Measurements from ENCODE around the gene ZBTB43.
"Not testable (repeated sequence)": the region's sequence is repeated elsewhere in the genome, so short reads cannot be mapped to it uniquely, and the experiment has no call there.

ZBTB43 gene, protein sequence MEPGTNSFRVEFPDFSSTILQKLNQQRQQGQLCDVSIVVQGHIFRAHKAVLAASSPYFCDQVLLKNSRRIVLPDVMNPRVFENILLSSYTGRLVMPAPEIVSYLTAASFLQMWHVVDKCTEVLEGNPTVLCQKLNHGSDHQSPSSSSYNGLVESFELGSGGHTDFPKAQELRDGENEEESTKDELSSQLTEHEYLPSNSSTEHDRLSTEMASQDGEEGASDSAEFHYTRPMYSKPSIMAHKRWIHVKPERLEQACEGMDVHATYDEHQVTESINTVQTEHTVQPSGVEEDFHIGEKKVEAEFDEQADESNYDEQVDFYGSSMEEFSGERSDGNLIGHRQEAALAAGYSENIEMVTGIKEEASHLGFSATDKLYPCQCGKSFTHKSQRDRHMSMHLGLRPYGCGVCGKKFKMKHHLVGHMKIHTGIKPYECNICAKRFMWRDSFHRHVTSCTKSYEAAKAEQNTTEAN

DNA sequence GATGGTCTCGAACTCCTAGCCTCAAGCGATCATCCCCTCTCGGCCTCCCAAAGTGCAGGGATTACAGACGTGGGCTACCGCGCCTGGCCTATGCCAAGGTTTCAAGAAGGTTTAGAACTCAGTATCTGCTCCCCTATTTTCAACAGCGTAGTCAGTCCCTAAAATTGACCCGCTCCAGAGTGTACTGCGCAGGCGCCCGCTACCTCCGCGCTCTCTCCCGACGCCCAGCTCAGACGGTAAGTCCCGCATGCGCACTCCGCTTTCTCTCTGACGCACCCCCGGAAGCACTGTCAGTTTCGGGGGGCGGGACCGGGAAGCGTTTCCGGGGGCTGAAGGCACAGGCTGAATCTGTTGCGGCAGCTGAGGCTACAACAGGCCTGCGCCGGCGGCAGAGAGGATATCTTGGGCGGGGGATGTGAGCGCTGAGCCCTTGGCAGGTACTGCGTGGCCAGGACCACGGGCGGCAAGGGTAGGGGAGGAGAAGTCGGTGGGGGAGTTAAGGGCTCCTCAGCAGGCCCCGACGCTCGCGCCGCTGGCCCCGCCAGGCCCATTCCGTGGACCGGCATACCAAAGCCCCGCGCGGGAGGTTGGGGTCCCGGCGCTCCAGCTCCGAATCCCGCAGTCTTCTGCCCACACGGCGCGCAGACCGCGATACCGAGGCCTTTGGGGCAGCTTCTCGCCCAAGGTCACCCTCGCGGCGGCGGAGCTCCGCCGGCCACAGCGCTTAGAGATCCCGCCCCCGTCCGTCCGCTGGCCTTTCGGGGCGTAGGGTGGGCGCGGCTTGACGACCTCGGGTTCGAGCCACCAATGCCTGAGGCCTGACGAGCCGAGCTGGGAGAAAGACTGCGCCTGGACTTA is at the start of gene ZBTB43:
ZBTB43 (plus strand) TSS at position 345 of the 858 bp plus-strand sequence. CDS start 27,470 bp downstream, outside the sequence.
- peak; percentile 97 for DNase-seq (ENCODE audit: low read depth, low spot score)

DNA sequence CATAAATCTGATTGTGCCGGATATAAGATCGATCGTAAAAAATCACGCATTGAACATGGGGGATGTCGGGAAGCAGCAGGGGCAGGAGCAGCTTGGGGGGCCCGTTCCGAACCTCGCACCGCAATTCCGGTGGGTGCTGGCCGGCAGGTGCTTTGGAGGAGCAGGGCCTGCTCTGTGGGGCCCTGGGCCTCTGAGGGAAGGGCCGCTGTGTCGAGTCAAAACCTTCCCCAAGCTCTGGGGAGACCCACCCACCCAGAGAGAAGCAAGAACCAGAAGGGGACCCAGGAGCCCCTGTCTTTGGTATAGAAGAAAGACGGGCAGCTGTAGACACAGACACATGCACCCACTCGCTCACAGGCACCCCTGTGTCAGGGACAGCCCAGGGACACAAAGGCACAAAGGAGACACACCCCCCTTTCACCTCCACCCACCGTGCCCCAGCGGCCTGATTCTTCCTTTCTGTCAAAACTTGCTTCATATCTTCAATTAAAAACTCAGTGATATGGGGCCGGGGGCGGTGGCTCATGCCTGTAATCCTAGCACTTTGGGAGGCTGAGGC is 49.4 kb upstream of the ZBTB43 start:
- DNase-seq (ENCODE audit: low read depth, low spot score): no peak

DNA sequence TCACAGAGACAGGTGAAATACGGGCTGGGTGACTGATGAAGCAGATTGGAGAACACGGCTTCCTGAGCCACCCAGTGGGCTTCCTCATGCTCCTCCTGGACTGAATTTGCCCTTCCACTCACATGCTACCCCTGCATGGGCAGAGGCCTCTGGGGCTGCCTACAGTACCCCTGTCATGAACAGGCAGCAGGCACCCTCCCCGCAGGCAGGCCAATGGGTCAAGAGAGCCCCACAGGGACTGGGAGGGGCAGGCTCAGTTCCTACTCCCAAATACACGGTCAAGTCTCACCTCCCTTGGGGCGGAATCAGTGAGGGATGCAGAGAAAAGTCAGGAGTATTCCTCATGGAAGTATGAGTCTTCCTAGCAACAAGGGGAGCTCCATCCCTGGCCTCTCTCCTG is 48.6 kb upstream of the ZBTB43 start:
- no peak for DNase-seq (ENCODE audit: low read depth, low spot score)

DNA sequence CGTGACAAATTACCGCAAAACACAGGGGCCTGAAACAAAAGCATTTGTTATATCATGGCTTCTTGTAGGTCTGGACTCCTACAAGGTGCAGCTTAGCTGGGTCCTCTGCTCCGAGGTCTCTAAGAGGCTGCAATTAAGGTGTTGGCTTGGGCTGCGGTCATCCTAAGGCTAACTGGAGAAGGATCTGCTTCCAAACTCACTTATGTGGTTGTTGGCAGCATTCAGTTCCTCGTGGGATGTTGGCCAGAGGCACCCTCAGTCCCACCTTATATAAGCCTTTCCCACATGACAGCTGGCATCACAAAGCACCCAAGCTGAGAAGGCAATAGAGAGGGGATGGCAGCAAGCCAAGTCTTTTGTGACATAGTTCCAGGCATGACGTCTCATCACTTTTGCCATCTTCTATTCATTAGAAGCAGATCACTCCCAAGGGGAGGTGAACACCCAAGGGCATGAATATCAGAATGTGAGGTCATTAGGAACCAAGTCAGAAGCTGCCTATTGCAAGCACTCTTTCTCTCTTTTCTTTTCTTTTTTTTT is 47.9 kb upstream of the ZBTB43 start:
- no peak for DNase-seq (ENCODE audit: low read depth, low spot score)

DNA sequence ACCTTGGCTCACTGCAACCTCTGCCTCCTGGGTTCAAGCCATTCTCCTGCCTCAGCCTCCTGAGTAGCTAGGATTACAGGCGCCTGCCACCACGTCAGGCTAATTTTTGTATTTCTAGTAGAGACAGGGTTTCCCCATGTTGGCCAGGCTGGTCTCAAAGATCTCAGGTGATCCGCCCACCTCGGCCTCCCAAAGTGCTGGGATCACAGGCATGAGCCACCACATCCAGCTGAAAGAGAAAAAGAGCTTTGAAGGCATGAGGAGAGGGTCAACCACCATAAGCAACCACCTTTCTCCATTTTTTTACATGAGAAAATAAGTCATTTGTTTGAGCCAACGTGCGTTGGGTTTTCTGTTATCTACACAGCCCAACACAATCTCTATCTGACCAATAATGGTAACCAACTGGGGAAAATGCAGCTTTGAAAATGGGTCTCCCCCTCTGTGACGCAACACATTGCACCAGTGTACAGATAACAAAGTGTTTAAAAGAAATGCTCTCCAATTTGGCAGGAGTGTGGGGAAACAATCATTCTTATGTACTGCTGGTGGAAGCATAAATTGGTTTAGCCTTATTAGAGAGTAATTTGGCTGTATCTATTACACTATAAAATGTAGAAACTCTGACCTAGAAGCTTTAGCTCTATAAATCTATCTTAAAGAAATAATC is 45.8 kb upstream of the ZBTB43 start:
- DNase-seq (ENCODE audit: low read depth, low spot score): no peak

DNA sequence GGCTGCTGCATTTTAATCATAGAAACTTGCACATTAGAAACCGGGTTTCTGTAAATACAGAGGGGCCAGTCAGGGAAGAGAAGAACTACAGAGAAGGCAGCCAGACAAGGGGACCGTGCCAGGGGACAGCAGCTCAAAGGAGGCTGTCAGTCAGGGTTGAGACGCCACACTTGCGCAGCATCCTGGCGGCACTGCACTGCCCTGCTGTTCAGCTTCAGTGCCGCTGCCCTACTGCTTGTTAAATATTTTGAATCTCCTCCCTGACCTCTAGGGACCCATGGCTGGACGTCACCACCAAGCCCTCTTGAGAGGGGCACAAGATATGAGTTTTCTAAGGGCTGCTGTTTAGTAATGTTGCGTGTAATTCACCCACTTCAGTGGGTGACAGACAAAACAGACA is 43.6 kb upstream of the ZBTB43 start:
- DNase-seq (ENCODE audit: low read depth, low spot score): no peak

DNA sequence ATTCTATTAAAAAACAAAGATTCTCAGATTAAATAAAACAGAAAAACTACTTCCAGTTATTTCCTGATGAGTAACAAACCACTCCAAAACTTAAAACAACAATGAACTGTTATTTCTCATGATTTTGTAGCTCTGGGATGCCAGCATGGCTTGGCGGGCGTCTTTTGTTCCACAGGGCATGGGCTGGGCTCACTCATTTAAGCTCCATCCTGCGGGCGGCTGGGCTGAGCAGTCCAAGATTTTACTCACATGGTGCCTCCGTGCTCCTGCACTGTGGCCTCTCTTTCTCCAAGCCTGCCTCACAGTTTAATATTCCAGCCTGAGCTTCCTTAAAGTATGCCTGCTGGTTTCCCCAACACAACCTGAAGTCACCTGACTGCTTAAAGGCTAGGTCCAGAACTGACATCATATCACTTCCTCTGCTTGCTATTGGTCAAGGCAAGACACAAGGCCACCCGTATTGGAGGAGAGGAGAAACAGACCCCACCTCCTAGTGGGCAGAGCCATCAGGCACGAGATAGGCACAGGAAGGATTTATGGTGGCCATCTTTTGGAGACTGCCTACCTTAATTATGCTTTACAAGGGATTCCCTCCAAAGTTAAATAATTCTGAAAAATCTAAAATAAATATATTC is 41.6 kb upstream of the ZBTB43 start:
- no peak for DNase-seq (ENCODE audit: low read depth, low spot score)

DNA sequence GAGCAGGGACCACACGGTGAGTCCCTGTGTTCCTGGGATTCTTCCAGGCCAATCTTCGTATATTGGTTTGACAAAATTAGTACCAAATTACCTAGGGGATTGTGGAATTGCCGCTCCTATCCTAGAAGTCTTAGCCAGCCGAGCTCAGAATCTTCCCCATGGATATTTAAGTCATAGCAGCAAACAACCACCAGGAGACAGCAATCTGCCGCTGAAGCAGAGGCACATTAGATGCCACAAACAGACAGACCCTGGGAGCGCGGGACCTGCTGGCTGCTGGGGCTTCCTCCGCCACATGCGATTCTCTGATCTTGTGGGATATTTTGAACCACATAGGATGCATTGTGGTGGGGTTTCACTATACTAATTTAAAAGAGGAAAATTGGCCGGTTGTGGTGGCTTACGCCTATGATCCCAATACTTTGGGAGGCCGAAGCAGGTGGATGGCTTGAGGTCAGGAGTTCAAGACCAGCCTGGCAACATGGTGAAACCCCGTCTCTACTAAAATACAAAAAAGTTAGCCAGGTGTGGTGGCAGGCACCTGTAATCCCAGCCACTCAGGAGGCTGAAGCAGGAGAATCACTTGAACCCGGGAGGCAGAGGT is 31.7 kb upstream of the ZBTB43 start:
- DNase-seq (ENCODE audit: low read depth, low spot score): no peak

DNA sequence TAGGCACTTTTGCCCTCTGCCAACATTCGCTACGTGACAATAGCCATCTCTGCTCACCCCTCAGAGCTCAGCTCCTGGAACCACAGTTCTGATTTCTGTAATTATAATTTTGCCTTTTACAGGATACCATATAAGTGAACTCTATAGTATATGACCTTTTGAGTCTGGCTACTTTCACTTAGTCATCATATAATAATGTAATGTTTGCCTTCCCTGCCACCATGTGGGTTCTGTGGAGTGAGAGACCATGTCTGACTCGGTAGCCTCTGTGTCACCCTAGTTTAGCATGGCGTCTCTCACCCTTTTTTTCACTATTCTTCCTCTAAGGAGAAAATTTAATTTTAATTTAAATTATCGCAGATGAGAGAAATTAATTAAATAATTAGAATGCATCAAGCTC is 28.9 kb upstream of the ZBTB43 start:
- DNase-seq (ENCODE audit: low read depth, low spot score): no peak

DNA sequence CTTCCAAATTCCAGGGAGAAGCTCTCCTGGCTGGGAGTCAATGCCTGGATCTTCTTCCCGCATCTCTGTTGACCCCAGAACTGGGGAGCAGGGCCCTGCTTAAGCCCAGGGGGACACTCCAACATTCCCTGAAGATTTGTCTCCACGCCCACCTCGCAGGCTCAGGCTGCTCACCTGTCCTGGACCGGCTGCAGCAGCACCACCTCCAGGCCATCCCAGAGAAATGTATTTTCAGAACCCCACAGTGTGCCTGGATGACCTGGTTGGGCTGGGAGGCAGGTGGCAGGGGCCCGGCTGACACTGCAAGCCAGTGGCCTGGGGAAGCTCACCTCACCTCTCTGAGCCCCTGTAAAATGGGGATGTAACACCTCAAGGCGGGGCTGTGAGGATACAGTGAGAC is 27.1 kb upstream of the ZBTB43 start:
- no peak for DNase-seq (ENCODE audit: low read depth, low spot score)

DNA sequence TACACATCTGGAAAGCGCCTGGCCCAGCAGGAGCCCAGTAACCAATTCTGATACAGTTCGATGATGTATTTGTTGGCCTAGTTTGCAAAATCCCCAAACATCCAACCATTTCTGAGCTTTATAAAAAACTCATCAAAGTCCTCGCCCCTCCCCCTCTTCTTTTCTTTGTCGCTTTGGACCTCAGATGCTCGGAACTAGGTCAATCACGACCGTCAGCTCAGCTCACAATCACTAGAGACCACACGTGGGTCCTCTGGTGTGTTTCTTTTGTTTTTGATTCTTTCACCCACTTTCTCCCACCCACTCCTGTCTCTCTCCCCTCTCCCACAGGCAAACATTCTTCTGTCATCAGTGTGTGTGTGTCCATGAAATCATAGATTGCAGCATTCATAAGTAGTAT is 26.7 kb upstream of the ZBTB43 start:
- no peak for DNase-seq (ENCODE audit: low read depth, low spot score)

DNA sequence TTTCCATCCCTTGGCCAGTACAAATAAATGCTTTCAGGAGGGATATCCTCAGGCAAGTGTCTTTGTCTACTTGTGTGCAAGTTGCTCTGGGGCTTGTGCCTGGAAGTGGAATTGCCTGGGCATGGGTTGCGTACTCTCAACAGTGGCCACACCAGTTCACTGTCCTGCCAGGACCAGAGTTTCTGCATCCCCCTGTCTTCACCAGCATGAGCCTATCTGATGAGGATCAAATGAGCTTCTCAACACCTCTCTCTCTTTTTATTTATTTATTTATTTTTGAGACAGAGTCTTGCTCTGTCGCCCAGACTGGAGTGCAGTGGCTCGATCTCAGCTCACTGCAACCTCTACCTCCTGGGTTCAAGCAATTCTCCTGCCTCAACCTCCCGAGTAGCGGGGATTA is 26.1 kb upstream of the ZBTB43 start:
- DNase-seq (ENCODE audit: low read depth, low spot score): not testable (repeated sequence)

DNA sequence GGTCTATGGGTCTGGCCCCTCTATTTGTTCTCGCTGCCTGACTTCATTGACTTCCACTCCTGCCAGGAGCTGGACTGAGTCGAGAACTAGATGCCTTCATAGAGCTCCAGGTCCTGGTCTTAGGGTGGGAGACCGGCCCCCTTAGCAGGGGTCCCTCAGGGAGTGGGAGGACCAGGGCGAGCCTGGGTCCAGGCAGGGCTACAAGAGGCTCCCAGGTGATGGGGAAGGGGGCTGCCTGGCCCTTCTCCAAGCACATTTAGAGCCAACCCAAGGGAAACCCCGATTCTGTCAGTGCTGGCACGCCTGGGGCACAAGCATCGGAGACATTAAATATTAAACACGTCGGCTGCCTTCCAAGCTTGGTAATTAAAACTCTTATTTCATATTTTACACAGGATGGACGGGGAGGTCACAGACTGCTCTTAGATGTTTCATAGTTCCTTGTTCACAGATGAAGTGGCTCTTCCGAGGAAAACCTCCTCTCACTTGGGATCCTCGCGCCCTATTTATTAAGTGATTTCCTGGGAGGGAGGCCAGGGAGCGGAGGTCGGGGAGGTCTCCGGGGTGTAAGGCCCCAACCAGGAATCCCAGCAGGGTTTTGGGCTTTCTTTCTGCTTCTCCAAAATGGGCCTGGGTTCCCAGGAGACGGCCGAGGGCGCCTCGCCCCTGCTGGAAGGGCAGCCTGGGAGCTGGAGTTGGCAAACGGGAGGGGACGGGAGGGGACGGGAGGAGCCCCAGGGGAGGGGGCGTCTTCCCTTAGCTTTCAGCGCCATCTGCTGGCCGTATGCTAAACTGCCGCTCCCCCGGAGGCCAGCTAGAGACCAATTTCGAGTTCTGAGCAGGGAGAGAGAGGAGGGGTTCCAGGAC is 23.4 kb upstream of the ZBTB43 start:
- DNase-seq (ENCODE audit: low read depth, low spot score): peak; percentile 74

DNA sequence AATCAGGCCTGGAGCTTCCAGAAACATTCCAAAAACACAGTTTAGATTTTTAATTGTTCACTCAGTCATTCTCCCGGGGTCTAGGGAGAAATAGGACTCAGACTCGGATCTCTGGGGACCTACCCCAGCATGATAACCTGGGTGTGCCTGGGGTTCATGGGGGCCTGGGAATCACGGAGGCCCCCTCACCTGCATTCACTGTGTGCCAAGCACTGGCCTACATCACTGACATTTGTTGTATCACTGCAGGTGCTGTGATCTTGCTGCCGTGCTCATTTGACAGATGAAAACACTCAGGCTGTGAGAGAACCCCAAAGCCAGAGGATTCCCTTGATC is 22.8 kb upstream of the ZBTB43 start:
- DNase-seq (ENCODE audit: low read depth, low spot score): no peak

DNA sequence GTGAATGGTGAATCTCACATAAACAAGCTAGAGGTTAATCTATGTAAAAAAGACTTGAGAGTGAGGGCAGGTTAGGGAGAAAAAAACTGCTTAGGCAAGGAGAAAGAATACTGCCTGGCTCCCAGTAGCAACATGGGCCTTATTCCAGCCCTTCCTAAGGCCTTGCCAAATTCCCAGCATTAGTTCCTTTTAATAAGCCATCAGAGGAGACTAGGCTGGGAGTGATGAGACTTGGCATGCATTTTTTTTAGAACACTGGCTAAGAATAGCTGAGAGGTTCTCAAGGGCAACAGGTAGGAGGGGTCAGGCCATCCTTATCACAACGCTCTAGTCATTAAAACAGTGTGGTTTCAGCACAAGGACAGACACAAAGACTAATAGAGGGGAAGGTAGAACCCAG is 20.9 kb upstream of the ZBTB43 start:
- no peak for DNase-seq (ENCODE audit: low read depth, low spot score)

DNA sequence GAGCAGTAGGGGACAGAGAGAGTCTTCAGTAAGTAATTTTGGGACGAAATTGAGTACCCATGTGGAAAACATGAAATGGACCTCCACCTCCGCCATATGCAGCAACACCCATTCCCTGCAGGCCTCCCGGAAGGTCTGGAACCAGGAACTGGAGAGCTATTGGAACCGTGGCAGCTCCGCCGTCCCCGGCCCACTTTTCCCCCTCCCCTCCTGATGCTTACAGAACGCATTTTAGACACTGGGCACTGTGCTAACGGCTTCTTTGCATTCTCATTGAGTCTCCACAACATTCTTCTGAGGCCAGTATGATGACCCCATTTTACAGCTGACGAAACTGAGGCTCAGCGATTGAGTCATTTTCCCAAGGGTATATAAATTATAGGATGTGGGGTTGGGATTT is 20.4 kb upstream of the ZBTB43 start:
- DNase-seq (ENCODE audit: low read depth, low spot score): no peak

DNA sequence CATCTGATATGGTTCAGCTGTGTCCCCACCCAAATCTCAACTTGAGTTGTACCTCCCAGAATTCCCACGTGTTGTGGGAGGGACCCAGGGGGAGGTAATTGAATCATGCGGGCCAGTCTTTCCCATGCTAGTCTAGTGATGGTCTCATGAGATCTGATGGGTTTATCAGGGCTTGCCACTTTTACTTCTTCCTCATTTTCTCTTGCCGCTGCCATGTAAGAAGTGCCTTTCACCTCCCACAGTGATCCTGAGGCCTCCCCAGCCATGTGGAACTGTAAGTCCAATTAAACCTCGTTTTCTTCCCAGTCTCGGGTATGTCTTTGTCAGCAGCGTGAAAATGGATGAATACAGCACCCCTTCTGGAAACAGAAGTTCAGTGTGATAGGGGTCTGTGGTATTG is 20.0 kb upstream of the ZBTB43 start:
- DNase-seq (ENCODE audit: low read depth, low spot score): not testable (repeated sequence)

DNA sequence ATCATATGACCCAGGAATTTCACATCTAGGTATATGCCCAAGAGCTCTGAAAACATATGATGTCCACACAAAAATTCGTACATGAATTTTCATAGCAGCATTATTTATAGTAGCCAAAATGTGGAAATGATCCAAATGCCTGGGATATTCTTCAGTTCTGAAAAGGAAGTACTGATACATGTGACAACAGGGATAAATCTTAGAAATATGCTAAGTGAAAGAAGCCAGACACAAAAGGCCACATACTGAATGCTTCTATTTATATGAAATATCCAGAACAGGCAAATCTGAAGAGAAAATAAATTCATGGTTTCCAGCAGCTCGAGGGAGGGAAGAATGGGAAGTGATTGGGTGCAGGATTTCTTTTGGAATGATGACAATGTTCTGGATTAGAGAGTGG is 16.8 kb upstream of the ZBTB43 start:
- DNase-seq (ENCODE audit: low read depth, low spot score): no peak

DNA sequence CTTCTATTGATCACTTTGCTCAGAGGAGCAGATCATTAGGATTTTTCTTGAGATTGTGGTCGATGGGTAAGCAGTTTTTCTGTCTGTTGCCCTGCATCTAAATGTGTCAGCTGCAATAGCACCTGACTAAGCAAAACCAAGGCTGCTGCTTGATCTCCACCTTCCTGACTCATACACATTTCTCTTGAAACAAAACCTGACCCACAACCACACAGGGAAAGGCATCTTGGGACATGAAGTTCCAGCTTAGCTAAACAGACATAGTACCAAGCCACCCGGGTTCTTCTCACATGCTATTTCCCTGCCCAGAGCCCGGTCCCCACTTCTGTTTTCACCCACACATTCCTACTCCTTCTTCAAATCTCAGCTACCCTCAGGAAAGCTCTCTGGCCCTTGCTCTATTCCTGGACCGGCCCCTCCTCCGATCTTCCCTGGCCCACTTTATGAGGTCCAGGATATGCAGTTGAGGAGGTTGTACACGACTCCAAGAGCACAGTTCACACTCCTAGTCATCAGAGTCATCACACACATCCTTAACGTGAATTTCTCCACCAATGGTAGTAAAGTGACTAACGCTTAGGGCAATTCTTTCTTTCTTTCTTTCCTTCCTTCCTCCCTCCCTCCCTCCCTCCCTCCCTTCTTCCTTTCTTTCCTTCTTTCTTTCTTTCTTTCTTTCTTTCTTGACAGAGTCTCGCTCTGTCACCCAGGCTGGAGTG is 16.0 kb upstream of the ZBTB43 start:
- no peak for DNase-seq (ENCODE audit: low read depth, low spot score)

Data from activated CD4-positive, CD25-positive, alpha-beta regulatory T cell treated with anti-CD3 and anti-CD28 coated beads, Interleukin-2, amount 50 U/mL, for 16 hours (primary cell).